HL-60 (cell line): ENCODE data around the gene DDC.

Experiments used
- CTCF ChIP-seq: IDR thresholded peaks from one replicate; pipeline ENCODE4 v1.5.1; 2011; ENCODE audit warnings: low read length, control low read depth, inconsistent platforms; ENCODE audit not compliant: insufficient read depth
- POLR2AphosphoS5 ChIP-seq: IDR thresholded peaks from 2 replicates; pipeline ENCODE4 v1.6.1; 2012; ENCODE audit warnings: low read depth
- REST ChIP-seq: IDR thresholded peaks from 2 replicates; pipeline ENCODE4 v1.6.1; 2012; ENCODE audit warnings: low read depth; ENCODE audit not compliant: insufficient replicate concordance

- no peak for TF ChIP-seq REST
- no peak for TF ChIP-seq CTCF
- TF ChIP-seq POLR2AphosphoS5 = no peak
Measured at GRCh38 chr7:50530766-50531165, 34.4 kb downstream of the DDC start.
